IMR-90 (cell line): Measurements from ENCODE around the gene LRRC41. TPM values are rescaled to one million over a fixed set of nuclear protein-coding genes. Genes with fewer than 3 reads are reported as not detected.
A peak's percentile ranks its signal among the peaks of the same experiment; 100 is the strongest.

ENCODE experiments used
- ATAC-seq: fragments of 200-7000 bp; cut with Tn5 transposase; 2 replicates; pipeline ENCODE4 v1.9.1; 2020; ENCODE audit warnings: low read depth, mild to moderate bottlenecking, moderate library complexity
- BruUV-seq: library from RNA; stranded (reverse); fragments of 400-500 nt; replicated peaks from 2 replicates; lab custom pipeline; 2021; lab: Mats Ljungman, UMichigan
- CTCF ChIA-PET: fragments of 300-600 bp; formaldehyde crosslinking; extraction: SDS; loops from one replicate; lab custom pipeline; 2021; ENCODE audit warnings: antibody characterized with exemption; lab: Yijun Ruan, JAX
- POLR2A ChIA-PET: fragments of 300-600 bp; sonication (Branson Sonifier 250); formaldehyde crosslinking; loops from one replicate; lab custom pipeline; 2022; ENCODE audit warnings: antibody characterized with exemption; ENCODE audit not compliant: unreplicated experiment; lab: Charles Lee
- DNase-seq: peaks from one replicate; pipeline ENCODE4 v3.0.0; 2013
- H2AFZ ChIP-seq: replicated peaks from 2 replicates; pipeline ENCODE3; 2013; ENCODE audit warnings: low read length, mild to moderate bottlenecking; ENCODE audit not compliant: poor library complexity
- H2AK5ac ChIP-seq: 2 replicates; pipeline ENCODE4 v1.6.1; 2013; ENCODE audit warnings: low read depth, low read length, inconsistent platforms
- H2AK9ac ChIP-seq: replicated peaks from 2 replicates; pipeline ENCODE3; 2013; ENCODE audit warnings: mild to moderate bottlenecking, low read depth, low read length, moderate library complexity; ENCODE audit not compliant: poor library complexity
- H2BK120ac ChIP-seq: 2 replicates; pipeline ENCODE4 v1.6.1; 2013; ENCODE audit warnings: low read depth, low read length, inconsistent platforms
- H2BK15ac ChIP-seq: 3 replicates; pipeline ENCODE4 v1.6.1; 2013; ENCODE audit warnings: low read depth, low read length, inconsistent platforms
- H2BK20ac ChIP-seq: 2 replicates; pipeline ENCODE4 v1.6.1; 2013; ENCODE audit warnings: low read depth, mild to moderate bottlenecking, inconsistent platforms, low read length, moderate library complexity
- H2BK5ac ChIP-seq: 2 replicates; pipeline ENCODE4 v1.6.1; 2013; ENCODE audit warnings: mild to moderate bottlenecking, low read depth, low read length, inconsistent platforms; ENCODE audit not compliant: poor library complexity, severe bottlenecking
- H3K14ac ChIP-seq: replicated peaks from 2 replicates; pipeline ENCODE4 v1.6.1; 2013; ENCODE audit warnings: low read depth, low read length, inconsistent platforms
- H3K18ac ChIP-seq: 2 replicates; pipeline ENCODE4 v1.6.1; 2013; ENCODE audit warnings: low read depth, low read length, control low read depth
- H3K23ac ChIP-seq: 2 replicates; pipeline ENCODE4 v1.6.1; 2013; ENCODE audit warnings: low read depth, low read length, inconsistent platforms
- H3K27ac ChIP-seq: 2 replicates; pipeline ENCODE4 v1.5.1; 2013; ENCODE audit warnings: mild to moderate bottlenecking, control low read depth, low read length; ENCODE audit not compliant: insufficient read depth
- H3K27me3 ChIP-seq: 2 replicates; pipeline ENCODE4 v1.6.1; 2013; ENCODE audit warnings: low read length; ENCODE audit not compliant: control insufficient read depth, insufficient read depth
- H3K36me3 ChIP-seq: 2 replicates; pipeline ENCODE4 v1.6.1; 2013; ENCODE audit warnings: low read length, mixed read lengths; ENCODE audit not compliant: control insufficient read depth, insufficient read depth
- H3K4ac ChIP-seq: 2 replicates; pipeline ENCODE4 v1.6.1; 2013; ENCODE audit warnings: low read depth, low read length, inconsistent platforms
- H3K4me1 ChIP-seq: 2 replicates; pipeline ENCODE4 v1.6.1; 2013; ENCODE audit warnings: low read length, mixed read lengths; ENCODE audit not compliant: control insufficient read depth, insufficient read depth
- H3K4me2 ChIP-seq: 2 replicates; pipeline ENCODE4 v1.6.1; 2013; ENCODE audit warnings: low read depth, mild to moderate bottlenecking, control low read depth, low read length, moderate library complexity
- H3K4me3 ChIP-seq: 2 replicates; pipeline ENCODE4 v1.5.1; 2013; ENCODE audit warnings: low read depth, mild to moderate bottlenecking, control low read depth, low read length, moderate library complexity; ENCODE audit not compliant: insufficient read depth
- H3K56ac ChIP-seq: 2 replicates; pipeline ENCODE4 v1.6.1; 2013; ENCODE audit warnings: low read length, inconsistent platforms; ENCODE audit not compliant: insufficient read depth; ENCODE audit errors: extremely low read depth
- H3K79me1 ChIP-seq, 2 experiments: 2 replicates each; pipeline ENCODE4 v1.6.1; 2013; ENCODE audit warnings: low read length in 2 of 2, inconsistent platforms in 1 of 2, low read depth in 1 of 2
- H3K9ac ChIP-seq: 2 replicates; pipeline ENCODE4 v1.6.1; 2013; ENCODE audit warnings: low read depth, low read length, control low read depth
- H3K9me1 ChIP-seq: 2 replicates; pipeline ENCODE4 v1.6.1; 2013; ENCODE audit warnings: low read length, inconsistent platforms; ENCODE audit not compliant: insufficient read depth
- H3K9me3 ChIP-seq: 2 replicates; pipeline ENCODE4 v1.6.1; 2013; ENCODE audit warnings: low read length; ENCODE audit not compliant: control insufficient read depth, insufficient read depth
- H4K20me1 ChIP-seq: 2 replicates; pipeline ENCODE4 v1.6.1; 2013; ENCODE audit warnings: low read length, inconsistent platforms; ENCODE audit not compliant: insufficient read depth
- H4K5ac ChIP-seq: 2 replicates; pipeline ENCODE4 v1.6.1; 2013; ENCODE audit warnings: mild to moderate bottlenecking, low read depth, low read length, control low read depth
- H4K8ac ChIP-seq, 2 experiments: 2 replicates each; pipeline ENCODE4 v1.6.1; 2013; ENCODE audit warnings: low read depth in 2 of 2, low read length in 2 of 2, control low read depth in 1 of 2, inconsistent platforms in 1 of 2
- H4K91ac ChIP-seq: 2 replicates; pipeline ENCODE4 v1.6.1; 2013; ENCODE audit warnings: low read depth, low read length, inconsistent platforms; ENCODE audit not compliant: insufficient read depth
- BHLHE40 ChIP-seq: fragments of 150-350 bp; IDR thresholded peaks from 2 replicates; pipeline ENCODE4 v1.6.1; 2016; ENCODE audit warnings: mild to moderate bottlenecking, low read depth, low read length
- MXI1 ChIP-seq: IDR thresholded peaks from 2 replicates; pipeline ENCODE4 v1.6.1; 2012; ENCODE audit warnings: low read depth, mild to moderate bottlenecking, low read length, moderate library complexity, borderline replicate concordance
- NFE2L2 ChIP-seq: fragments of 150-350 bp; IDR thresholded peaks from 2 replicates; pipeline ENCODE4 v1.6.1; 2016; ENCODE audit warnings: low read depth, mild to moderate bottlenecking, low read length
- POLR2A ChIP-seq: IDR thresholded peaks from 2 replicates; pipeline ENCODE4 v1.6.1; 2012; ENCODE audit warnings: mild to moderate bottlenecking, low read depth, low read length
- RFX5 ChIP-seq: IDR thresholded peaks from 2 replicates; pipeline ENCODE4 v1.8.0; 2012; ENCODE audit warnings: low read depth, mild to moderate bottlenecking, low read length, moderate library complexity
- WGBS, 2 experiments: methylation state at CpG; one replicate each; pipeline versions ENCODE4 v1.1.5 to v1.1.7; 2013; ENCODE audit warnings: missing lambda C conversion rate in 2 of 2; ENCODE audit not compliant: insufficient read length in 1 of 2; ENCODE audit errors: extremely low coverage in 2 of 2; 5-methylcytosine and 5-hydroxymethylcytosine counted together
- dilution Hi-C: fragments of 300-500 bp; cut with HindIII; formaldehyde crosslinking; loops from one replicate; pipeline ENCODE4 v1.14.3; 2018; ENCODE audit warnings: low sequenced_read_pairs; ENCODE audit not compliant: unreplicated experiment
- in situ Hi-C: fragments of 300-500 bp; cut with MboI; formaldehyde crosslinking; loops from 3 replicates; pipeline ENCODE4 v1.14.3; 2019; ENCODE audit warnings: low sequenced_read_pairs, inconsistent platforms, mixed read lengths
- intact Hi-C: fragments of 100-400 bp; cut with micrococcal nuclease; formaldehyde crosslinking; loops from 2 replicates; pipeline ENCODE4 v1.10.0; 2022
- polyA plus RNA-seq, 3 experiments: library from polyadenylated mRNA; depleted of rRNA; stranded (reverse); fragments of >200 nt; gene quantifications; 2 replicates each; pipeline ENCODE4 v1.2.3, GENCODE V29; 2012; ENCODE audit warnings: low replicate concordance in 1 of 3
- total RNA-seq: library from RNA; depleted of rRNA; stranded (reverse); fragments of >200 nt; gene quantifications from 2 replicates; pipeline ENCODE4 v1.2.3, GENCODE V29; 2012

LRRC41 gene
- total and polyA plus RNA-seq, 2 of the 4 experiments (the other 2 are of a cell fraction) = 67.6 to 83.2 TPM

DNA sequence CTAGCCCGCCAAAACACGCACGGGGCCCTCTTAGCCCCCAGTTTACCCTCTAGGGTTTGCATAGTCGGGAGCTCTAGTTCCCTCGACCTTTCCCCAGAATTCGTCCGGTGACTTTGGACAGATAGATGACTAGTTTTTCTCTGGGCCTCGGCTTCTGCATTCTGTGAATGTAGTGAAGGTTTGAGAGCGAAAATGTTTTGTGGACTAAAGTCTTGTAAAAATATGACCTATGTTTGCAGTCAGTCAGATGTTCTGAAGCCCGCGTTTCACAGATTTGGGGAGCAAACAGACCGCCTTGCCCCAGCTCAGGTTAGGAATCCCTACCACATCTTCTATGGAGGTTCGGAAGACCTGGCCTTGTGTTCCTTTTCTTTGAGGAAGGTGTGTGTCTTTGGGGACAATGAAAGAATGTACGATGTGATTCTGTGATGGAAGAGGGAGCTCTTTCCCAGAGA lies 483 bp upstream of the LRRC41 start:
- intact Hi-C loops = loop anchor here (2.0 kb wide), 1 partner anchor 37 kb away; the partner anchor contains the start of gene NSUN4
- Histone ChIP-seq H3K4ac (peak overlapping the region; percentile 62), H3K36me3 (peaks cover 2% of the 10 kb centered on the region; the same call in 1 of the 2 replicates), H2BK120ac (no peak overlapping the region), H4K91ac (peak overlapping the region; percentile 55; the same call in 1 of the 2 replicates), H4K8ac (peak overlapping the region; percentile 3 to 76; a peak in 2 of 4 replicates), H3K9me3 (no peaks in the 10 kb centered on the region), H3K18ac (no peak overlapping the region), H2AK5ac (peak overlapping the region; percentile 81), H3K4me2 (peak overlapping the region; percentile 92), H3K4me1 (peaks cover 5% of the 10 kb centered on the region), H2BK5ac (peak overlapping the region; percentile 59), H2BK15ac (no peak overlapping the region), H2AFZ (peak overlapping the region; percentile 76), H4K5ac (no peak overlapping the region; the same call in 1 of the 2 replicates), H3K56ac (peak overlapping the region; percentile 55), H4K20me1 (peaks cover 35% of the 10 kb centered on the region), H3K79me1 (peaks cover 7 to 37% of the 10 kb centered on the region in 2 experiments; a peak in 3 of 4 replicates), H3K9me1 (peaks cover 7% of the 10 kb centered on the region; the same call in 1 of the 2 replicates), H2BK20ac (no peak overlapping the region), H3K27me3 (no peaks in the 10 kb centered on the region), H2AK9ac (peak overlapping the region; percentile 79), H3K4me3 (peak overlapping the region; percentile 75), H3K14ac (peak overlapping the region; percentile 81), H3K27ac (peak overlapping the region; percentile 73), H3K9ac (peak overlapping the region; percentile 82), H3K23ac (peak overlapping the region; percentile 78)
- no peak for ATAC-seq
- ChIA-PET POLR2A (no interaction called here), CTCF (no interaction called here)
- in situ Hi-C loops = no loop called here
- WGBS, 2 experiments = no CpG with 5 or more reads among the region's 14 CpGs
- TF ChIP-seq MXI1 (no peak), RFX5 (no peak), POLR2A (no peak), NFE2L2 (no peak), BHLHE40 (no peak)
- TSS peak; percentile 82 for BruUV-seq
- DNase-seq = no peak
- dilution Hi-C loops = no loop called here
